Measurements from ENCODE around the gene YES1. TPM values are rescaled to one million over a fixed set of nuclear protein-coding genes. Genes with fewer than 3 reads are reported as not detected.

The YES1 gene
- total RNA-seq, 1 donor from 2014 or later, result 209 TPM

DNA sequence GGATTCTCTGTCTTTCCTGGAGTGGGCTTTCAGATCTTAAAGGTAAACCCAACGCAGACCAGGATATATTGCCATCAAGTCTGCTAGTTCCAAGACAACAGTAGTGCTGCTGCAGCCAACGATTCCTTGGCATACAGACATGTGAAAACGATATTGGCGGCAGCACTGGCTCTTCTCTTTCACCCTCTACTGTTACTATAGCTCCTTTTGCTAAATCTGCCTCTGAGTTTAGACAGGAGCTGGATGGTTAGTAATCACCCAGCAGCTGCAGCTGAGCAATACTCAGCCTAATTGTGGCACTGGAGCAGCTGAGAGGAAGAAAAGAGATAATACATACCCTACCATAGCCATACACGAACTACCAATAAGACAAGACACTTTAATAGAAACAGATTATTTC is 4.0 kb downstream of the YES1 start:
- Mint-ChIP-seq H3K4me3 (no peak overlapping the region), H3K9me3 (no peaks in the 10 kb centered on the region), H3K4me1 (peaks cover 20% of the 10 kb centered on the region), H3K27ac (no peak overlapping the region), H3K36me3 (peaks cover 4% of the 10 kb centered on the region), H3K27me3 (ENCODE audit: insufficient read depth, low read depth) (peaks cover 2% of the 10 kb centered on the region)
- Histone ChIP-seq H3K79me2 (ENCODE audit: low read depth) (peaks cover 90% of the 10 kb centered on the region), H3K27ac (peak overlapping the region; percentile 16), H3K4me1 (peaks cover 19% of the 10 kb centered on the region), H3K4me3 (no peak overlapping the region), H4K20me1 (ENCODE audit: low read depth) (peaks cover 75% of the 10 kb centered on the region), H2AFZ (replicated peaks) (no peak overlapping the region), H3K4me2 (peak overlapping the region; percentile 27), H3K36me3 (no peaks in the 10 kb centered on the region), H3K27me3 (no peaks in the 10 kb centered on the region), H3F3A (ENCODE audit: low read depth) (peaks cover 33% of the 10 kb centered on the region), H3K9me3 (ENCODE audit: low read depth) (no peaks in the 10 kb centered on the region), H3K9ac (no peak overlapping the region)
- DNase-seq (ENCODE audit: low spot score), result no peak
- TF ChIP-seq, protein P1, sequence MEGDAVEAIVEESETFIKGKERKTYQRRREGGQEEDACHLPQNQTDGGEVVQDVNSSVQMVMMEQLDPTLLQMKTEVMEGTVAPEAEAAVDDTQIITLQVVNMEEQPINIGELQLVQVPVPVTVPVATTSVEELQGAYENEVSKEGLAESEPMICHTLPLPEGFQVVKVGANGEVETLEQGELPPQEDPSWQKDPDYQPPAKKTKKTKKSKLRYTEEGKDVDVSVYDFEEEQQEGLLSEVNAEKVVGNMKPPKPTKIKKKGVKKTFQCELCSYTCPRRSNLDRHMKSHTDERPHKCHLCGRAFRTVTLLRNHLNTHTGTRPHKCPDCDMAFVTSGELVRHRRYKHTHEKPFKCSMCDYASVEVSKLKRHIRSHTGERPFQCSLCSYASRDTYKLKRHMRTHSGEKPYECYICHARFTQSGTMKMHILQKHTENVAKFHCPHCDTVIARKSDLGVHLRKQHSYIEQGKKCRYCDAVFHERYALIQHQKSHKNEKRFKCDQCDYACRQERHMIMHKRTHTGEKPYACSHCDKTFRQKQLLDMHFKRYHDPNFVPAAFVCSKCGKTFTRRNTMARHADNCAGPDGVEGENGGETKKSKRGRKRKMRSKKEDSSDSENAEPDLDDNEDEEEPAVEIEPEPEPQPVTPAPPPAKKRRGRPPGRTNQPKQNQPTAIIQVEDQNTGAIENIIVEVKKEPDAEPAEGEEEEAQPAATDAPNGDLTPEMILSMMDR (IDR thresholded peaks at IDR 0.05), result no peak
- TF ChIP-seq EZH2phosphoT487 (IDR thresholded peaks at IDR 0.05) (no peak), EZH2 (IDR thresholded peaks at IDR 0.05) (no peak)

DNA sequence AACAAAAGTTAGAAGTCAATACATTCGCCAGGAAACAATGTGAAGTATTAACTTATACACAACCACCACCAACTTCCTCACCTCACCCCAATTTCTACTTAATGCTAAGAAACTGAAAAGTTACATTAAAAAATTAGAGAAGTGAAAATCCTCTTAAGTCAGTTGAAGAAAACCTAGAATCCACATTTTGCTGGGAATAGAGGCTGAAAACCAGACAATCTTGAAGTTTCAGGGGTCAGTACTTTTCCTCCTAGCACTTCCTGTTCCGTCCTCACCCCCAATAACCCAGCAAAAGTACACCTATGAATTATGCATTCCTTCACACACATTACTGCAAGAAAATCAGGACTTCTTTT is 6.3 kb downstream of the YES1 start:
- Histone ChIP-seq H3F3A (ENCODE audit: low read depth) (peaks cover 11% of the 10 kb centered on the region), H2AFZ (replicated peaks) (no peak overlapping the region), H3K79me2 (ENCODE audit: low read depth) (peaks cover 100% of the 10 kb centered on the region), H3K27ac (no peak overlapping the region), H4K20me1 (ENCODE audit: low read depth) (peaks cover 89% of the 10 kb centered on the region), H3K9me3 (ENCODE audit: low read depth) (no peaks in the 10 kb centered on the region), H3K36me3 (no peaks in the 10 kb centered on the region), H3K4me2 (no peak overlapping the region), H3K9ac (no peak overlapping the region), H3K4me3 (no peak overlapping the region), H3K27me3 (no peaks in the 10 kb centered on the region), H3K4me1 (peaks cover 17% of the 10 kb centered on the region)
- TF ChIP-seq, protein P1 (IDR thresholded peaks at IDR 0.05), result no peak
- TF ChIP-seq EZH2phosphoT487 (IDR thresholded peaks at IDR 0.05) (no peak), EZH2 (IDR thresholded peaks at IDR 0.05) (no peak)
- Mint-ChIP-seq H3K9me3 (no peaks in the 10 kb centered on the region), H3K4me1 (peaks cover 15% of the 10 kb centered on the region), H3K4me3 (no peak overlapping the region), H3K27ac (no peak overlapping the region), H3K36me3 (peaks cover 2% of the 10 kb centered on the region), H3K27me3 (ENCODE audit: insufficient read depth, low read depth) (no peaks in the 10 kb centered on the region)
- DNase-seq (ENCODE audit: low spot score), result no peak

DNA sequence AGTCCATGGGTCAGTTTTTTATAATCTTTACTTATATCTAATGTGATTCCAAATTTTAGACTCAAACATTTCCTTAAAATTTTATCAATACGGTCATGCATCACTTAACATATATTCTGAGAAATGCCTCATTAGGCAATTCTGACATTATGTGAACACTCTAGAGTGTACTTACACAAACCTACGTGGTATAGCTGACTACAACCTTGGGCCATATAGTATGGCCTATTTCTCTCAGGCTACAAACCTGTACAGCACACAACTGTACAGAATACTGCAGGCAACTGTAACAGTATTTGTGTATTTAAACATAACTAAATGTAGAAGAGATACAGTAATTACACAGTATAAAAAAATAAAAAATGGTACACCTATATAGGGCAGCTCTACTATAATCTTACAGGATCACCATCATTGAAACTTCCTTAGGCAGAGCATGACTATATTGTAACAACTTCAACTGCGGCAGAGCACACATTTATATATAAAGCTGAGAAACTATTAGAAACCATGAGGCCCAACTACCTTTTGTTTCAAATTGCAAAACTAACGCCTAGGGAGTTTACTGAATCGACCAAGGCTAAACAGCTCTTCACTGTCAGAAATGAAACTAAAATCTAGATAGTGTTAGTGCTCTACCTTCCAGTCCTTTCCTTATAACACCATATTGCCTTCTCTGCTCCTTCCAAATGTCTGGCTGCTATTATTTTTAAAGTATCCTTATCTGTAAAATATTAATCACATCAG is 6.9 kb downstream of the YES1 start:
- Mint-ChIP-seq H3K27ac (no peak overlapping the region), H3K36me3 (peaks cover 5% of the 10 kb centered on the region), H3K27me3 (ENCODE audit: insufficient read depth, low read depth) (no peaks in the 10 kb centered on the region), H3K9me3 (no peaks in the 10 kb centered on the region), H3K4me3 (no peak overlapping the region), H3K4me1 (peaks cover 9% of the 10 kb centered on the region)
- Histone ChIP-seq H3K36me3 (no peaks in the 10 kb centered on the region), H2AFZ (replicated peaks) (no peak overlapping the region), H3K4me2 (no peak overlapping the region), H3K79me2 (ENCODE audit: low read depth) (peaks cover 100% of the 10 kb centered on the region), H4K20me1 (ENCODE audit: low read depth) (peaks cover 84% of the 10 kb centered on the region), H3K9ac (no peak overlapping the region), H3K9me3 (ENCODE audit: low read depth) (no peaks in the 10 kb centered on the region), H3K27ac (no peak overlapping the region), H3K4me1 (peaks cover 12% of the 10 kb centered on the region), H3K27me3 (no peaks in the 10 kb centered on the region), H3K4me3 (no peak overlapping the region), H3F3A (ENCODE audit: low read depth) (peaks cover 11% of the 10 kb centered on the region)
- TF ChIP-seq EZH2 (IDR thresholded peaks at IDR 0.05) (no peak), EZH2phosphoT487 (IDR thresholded peaks at IDR 0.05) (no peak)
- TF ChIP-seq, protein P1 (IDR thresholded peaks at IDR 0.05), result no peak
- DNase-seq (ENCODE audit: low spot score), result no peak
